K562 (cell line): ENCODE measurements around the gene ZNF92. TPM values are rescaled to one million over a fixed set of nuclear protein-coding genes. Genes with fewer than 3 reads are reported as not detected.

Experiments used
- ATF4 ChIP-seq: fragments of 450-650 bp; formaldehyde crosslinking; IDR thresholded peaks from 2 replicates; pipeline ENCODE4 v1.4.0; 2022; ENCODE audit warnings: mild to moderate bottlenecking, moderate library complexity
- CHD2 ChIP-seq: IDR thresholded peaks from 2 replicates; pipeline ENCODE4 v1.6.1; 2011; ENCODE audit warnings: low read depth, low read length
- CUX1 ChIP-seq: fragments of 200-800 bp; sonication (Bioruptor generic); IDR thresholded peaks from 2 replicates; pipeline ENCODE4 v1.6.1; 2016; ENCODE audit warnings: missing genetic modification characterization, missing compliant biosample characterization
- NFE2 ChIP-seq: IDR thresholded peaks from 2 replicates; pipeline ENCODE4 v1.6.1; 2014; ENCODE audit warnings: antibody characterized with exemption, low read depth
- PML ChIP-seq: IDR thresholded peaks from 2 replicates; pipeline ENCODE4 v1.6.1; 2012; ENCODE audit warnings: low read length, inconsistent platforms
- SMAD2 ChIP-seq: fragments of 150-350 bp; IDR thresholded peaks from 2 replicates; pipeline ENCODE4 v1.6.1; 2014; ENCODE audit warnings: low read depth, mild to moderate bottlenecking, low read length
- SP1 ChIP-seq: sonication (generic); formaldehyde crosslinking; IDR thresholded peaks from 2 replicates; pipeline ENCODE4 v1.8.1; 2022; ENCODE audit warnings: mild to moderate bottlenecking, missing genetic modification reagents
- SREBF2 ChIP-seq: sonication (generic); formaldehyde crosslinking; IDR thresholded peaks from 2 replicates; pipeline ENCODE4 v1.4.0; 2020; ENCODE audit warnings: mild to moderate bottlenecking, missing genetic modification reagents
- TARDBP ChIP-seq: fragments of 450-650 bp; IDR thresholded peaks from 2 replicates; pipeline ENCODE4 v1.6.1; 2016
- ZBTB2 ChIP-seq: fragments of 450-650 bp; IDR thresholded peaks from 2 replicates; pipeline ENCODE4 v1.6.1; 2016; ENCODE audit warnings: antibody characterized with exemption
- ZBTB34 ChIP-seq: fragments of 250-450 bp; sonication (Bioruptor Pico); IDR thresholded peaks from 2 replicates; pipeline ENCODE4 v1.8.0; 2021; ENCODE audit warnings: mild to moderate bottlenecking, moderate library complexity
- ZNF3 ChIP-seq: fragments of 250-450 bp; sonication (Bioruptor Pico); IDR thresholded peaks from 2 replicates; pipeline ENCODE4 v1.5.0; 2021; ENCODE audit warnings: mild to moderate bottlenecking, moderate library complexity
- ZNF347 ChIP-seq: fragments of 450-650 bp; formaldehyde crosslinking; IDR thresholded peaks from 2 replicates; pipeline ENCODE4 v1.4.0; 2020; ENCODE audit warnings: low read depth, mild to moderate bottlenecking, moderate library complexity
- ZNF395 ChIP-seq: fragments of 200-800 bp; sonication (Bioruptor generic); IDR thresholded peaks from 2 replicates; pipeline ENCODE4 v1.6.1; 2017; ENCODE audit warnings: missing genetic modification characterization, missing compliant biosample characterization
- ZNF507 ChIP-seq: conservative IDR thresholded peaks from 2 replicates; pipeline ENCODE4 v1.6.1; 2017; ENCODE audit warnings: missing genetic modification characterization, missing compliant biosample characterization
- ZNF75A ChIP-seq: fragments of 450-650 bp; formaldehyde crosslinking; IDR thresholded peaks from 2 replicates; pipeline ENCODE4 v1.4.0; 2020; ENCODE audit warnings: mild to moderate bottlenecking
- ZNF77 ChIP-seq: fragments of 250-450 bp; sonication (Bioruptor Pico); IDR thresholded peaks from 2 replicates; pipeline ENCODE4 v1.5.0; 2020
- polyA plus RNA-seq, 8 experiments: library from polyadenylated mRNA; depleted of rRNA in 4 of 8; stranded (reverse) in 5 of 8; unstranded in 3 of 8; fragments of >200 nt; fragmentation: Nextera tagmentation in 2 of 8; fragmentation: Illumina TruSeq in 1 of 8; extraction: Ambion mirVana in 2 of 8; extraction: Trizol in 1 of 8; gene quantifications; 2 replicates each; pipeline versions ENCODE4 v1.2.1 to v1.2.3, GENCODE V29; 2011 to 2014; ENCODE audit warnings: inconsistent platforms in 1 of 8, missing spikeins in 1 of 8
- total RNA-seq, 7 experiments: library from RNA; depleted of rRNA in 6 of 7; stranded (reverse); fragments of >200 nt in 6 of 7; fragmentation: Illumina TruSeq in 2 of 7; extraction: Trizol in 2 of 7; gene quantifications; 2 replicates each; pipeline versions ENCODE4 v1.2.1 to v1.2.3, GENCODE V29; 2011 to 2021; ENCODE audit warnings: low replicate concordance in 1 of 7

ZNF92 gene
- total and polyA plus RNA-seq, 9 of the 15 experiments (the other 6 are each of a cell fraction or from before 2014, with no cell fraction given), result 8.9 to 29.4 (median 12.5) TPM

GRCh38 chr7:65373608-65374351 lies at the start of gene ZNF92 (continued):
- TF ChIP-seq PML (peak; percentile 92), NFE2 (no peak), ZNF507 (tag) (no peak), ZNF3 (CRISPR knock-in tag) (no peak), TARDBP (no peak), ZNF75A (CRISPR knock-in tag) (no peak), SMAD2 (no peak), ZNF347 (CRISPR knock-in tag) (no peak), ZBTB34 (CRISPR knock-in tag) (no peak), ZBTB2 (peak; percentile 31; the same call in 1 of the 2 replicates), ZNF77 (no peak), CUX1 (CRISPR knock-in tag) (no peak), SREBF2 (no peak), CHD2 (peak; percentile 74), ATF4 (CRISPR knock-in tag) (no peak), SP1 (CRISPR knock-in tag) (peak; percentile 52; the same call in 1 of the 2 replicates), ZNF395 (CRISPR knock-in tag) (no peak)
